Cardiac fibroblast (primary cell): Measurements from ENCODE around the gene SETD1B.

Experiments used
- DNase-seq, 2 donors: peaks; one replicate each; pipeline versions ENCODE4 v3.0.0 to v3.0.0-alpha.2; 2010; ENCODE audit warnings: low read depth in 2 of 2
- H3K4me3 ChIP-seq, 2 donors: replicated peaks in 1 of 2; 1 replicate in 1 of 2; 2 replicates in 1 of 2; pipeline ENCODE4 v1.5.1; 2011; ENCODE audit warnings: low read depth in 2 of 2, low read length in 2 of 2, mild to moderate bottlenecking in 2 of 2, moderate library complexity in 1 of 2
- TF ChIP-seq, protein P1 (sequence below): IDR thresholded peaks from one replicate; pipeline ENCODE4 v1.5.1; 2011; ENCODE audit warnings: low read depth, mild to moderate bottlenecking, low read length, inconsistent platforms

SETD1B gene

DNA sequence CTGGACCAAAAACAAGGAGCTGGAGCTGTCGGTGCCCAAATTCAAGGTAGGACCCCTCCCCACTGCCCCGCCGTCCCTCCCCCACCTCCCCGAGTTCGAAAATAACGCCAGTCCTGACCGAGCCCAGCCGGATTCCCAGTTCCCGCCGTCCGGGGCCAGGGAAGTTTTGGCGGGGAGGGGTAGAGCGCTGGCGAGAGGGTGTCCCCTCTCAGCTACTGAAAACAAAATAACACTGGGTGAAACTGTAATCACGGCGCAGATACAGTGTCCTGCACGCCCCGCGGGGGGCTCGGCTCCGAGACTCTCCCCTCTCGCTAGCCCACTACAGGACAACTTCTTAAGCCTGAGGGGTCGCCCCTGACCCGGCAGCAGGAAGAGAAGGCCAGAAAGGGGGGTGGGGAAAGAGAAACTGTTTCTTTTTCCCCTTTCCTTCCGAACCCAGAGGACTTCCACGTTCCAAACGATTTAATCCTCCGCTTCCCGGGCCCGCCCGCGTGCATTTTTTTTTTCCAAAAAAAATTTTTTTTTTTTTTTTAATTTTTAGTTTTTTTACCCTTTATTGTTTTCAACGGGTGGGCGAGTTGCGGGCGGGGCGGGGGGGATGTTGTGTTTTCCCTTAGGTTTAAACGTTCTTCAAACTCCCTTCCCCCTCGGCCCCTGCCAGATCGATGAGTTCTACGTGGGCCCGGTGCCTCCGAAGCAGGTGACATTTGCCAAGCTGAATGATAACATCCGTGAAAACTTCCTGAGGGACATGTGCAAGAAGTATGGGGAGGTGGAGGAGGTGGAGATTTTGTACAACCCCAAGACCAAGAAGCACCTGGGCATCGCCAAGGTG is 1.6 kb downstream of the SETD1B start:
- TF ChIP-seq, protein P1, sequence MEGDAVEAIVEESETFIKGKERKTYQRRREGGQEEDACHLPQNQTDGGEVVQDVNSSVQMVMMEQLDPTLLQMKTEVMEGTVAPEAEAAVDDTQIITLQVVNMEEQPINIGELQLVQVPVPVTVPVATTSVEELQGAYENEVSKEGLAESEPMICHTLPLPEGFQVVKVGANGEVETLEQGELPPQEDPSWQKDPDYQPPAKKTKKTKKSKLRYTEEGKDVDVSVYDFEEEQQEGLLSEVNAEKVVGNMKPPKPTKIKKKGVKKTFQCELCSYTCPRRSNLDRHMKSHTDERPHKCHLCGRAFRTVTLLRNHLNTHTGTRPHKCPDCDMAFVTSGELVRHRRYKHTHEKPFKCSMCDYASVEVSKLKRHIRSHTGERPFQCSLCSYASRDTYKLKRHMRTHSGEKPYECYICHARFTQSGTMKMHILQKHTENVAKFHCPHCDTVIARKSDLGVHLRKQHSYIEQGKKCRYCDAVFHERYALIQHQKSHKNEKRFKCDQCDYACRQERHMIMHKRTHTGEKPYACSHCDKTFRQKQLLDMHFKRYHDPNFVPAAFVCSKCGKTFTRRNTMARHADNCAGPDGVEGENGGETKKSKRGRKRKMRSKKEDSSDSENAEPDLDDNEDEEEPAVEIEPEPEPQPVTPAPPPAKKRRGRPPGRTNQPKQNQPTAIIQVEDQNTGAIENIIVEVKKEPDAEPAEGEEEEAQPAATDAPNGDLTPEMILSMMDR, result no peak
- DNase-seq, result peak; percentile 37 to 47
- peak overlapping the region; percentile 68 to 69 for H3K4me3 ChIP-seq

DNA sequence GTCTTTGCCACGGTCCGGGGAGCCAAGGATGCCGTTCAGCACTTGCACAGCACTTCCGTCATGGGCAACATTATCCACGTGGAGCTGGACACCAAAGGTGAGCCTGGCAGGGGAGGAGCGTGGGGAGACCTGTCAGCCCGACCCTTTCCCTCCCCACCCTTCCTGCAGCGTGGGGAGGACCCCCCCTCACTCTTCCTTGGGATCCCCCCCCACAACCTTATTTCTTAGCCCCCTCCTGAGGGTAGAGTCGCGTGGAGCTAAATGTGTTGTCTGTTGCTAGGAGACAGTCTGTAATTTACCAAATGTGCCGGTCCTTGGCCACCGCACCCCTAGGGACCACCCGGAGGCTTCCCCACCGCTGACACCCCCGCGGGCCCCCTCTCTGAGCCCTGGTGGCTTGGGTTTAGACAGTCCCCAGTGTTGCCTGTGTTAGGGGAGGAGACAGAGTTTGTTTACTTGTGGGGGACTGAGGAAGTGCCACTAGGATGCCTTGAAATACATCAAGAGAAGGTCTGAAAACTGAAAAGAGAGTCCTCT is 2.3 kb downstream of the SETD1B start:
- no peak for DNase-seq
- TF ChIP-seq, protein P1, result no peak
- H3K4me3 ChIP-seq, result peak overlapping the region; percentile 68 to 69

DNA sequence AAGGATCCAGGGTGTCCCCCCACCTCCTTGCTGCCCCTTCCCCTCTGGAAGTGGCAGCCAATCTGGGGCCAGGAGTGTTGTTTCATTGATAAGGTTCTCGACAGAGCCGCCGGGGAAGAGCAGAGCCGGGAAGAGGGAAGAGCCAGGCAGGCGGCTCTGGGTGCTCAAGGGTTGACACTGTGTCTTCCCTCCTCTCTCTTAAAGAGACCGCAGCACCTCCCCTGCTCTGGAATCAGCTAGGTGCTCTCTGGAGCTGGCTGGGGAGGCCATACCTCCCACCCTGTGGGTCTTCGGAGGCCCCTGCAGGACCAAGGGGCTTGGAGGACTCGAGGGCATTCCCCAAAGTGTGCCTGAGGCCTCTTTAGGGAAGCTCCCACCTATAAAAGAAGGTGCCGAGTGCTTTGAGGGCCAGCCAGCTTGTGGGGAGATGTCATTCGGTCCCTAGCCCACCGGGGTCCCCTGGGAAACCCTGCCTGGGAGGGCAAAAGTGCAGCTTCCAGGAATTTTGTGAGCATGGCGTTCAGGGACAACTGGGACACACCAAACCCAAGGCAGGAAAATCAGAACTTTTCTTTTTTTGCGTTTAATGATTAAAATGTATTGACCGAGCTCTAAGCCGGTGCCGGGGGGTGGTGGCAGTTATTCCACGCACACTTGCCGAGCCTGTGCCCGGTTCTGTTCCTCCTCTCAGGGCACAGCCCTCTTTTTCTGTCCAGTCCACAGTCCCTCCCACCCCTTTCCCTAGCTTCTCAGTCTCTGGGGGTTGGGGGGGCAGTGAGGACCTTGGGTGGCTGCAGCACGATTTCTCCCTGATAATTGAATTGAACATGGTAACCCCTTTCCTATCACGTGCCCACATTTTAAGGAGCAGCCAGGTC is 3.0 kb downstream of the SETD1B start:
- peak; percentile 36 for DNase-seq
- TF ChIP-seq, protein P1, result no peak
- H3K4me3 ChIP-seq, result peak overlapping the region; percentile 68 to 69

DNA sequence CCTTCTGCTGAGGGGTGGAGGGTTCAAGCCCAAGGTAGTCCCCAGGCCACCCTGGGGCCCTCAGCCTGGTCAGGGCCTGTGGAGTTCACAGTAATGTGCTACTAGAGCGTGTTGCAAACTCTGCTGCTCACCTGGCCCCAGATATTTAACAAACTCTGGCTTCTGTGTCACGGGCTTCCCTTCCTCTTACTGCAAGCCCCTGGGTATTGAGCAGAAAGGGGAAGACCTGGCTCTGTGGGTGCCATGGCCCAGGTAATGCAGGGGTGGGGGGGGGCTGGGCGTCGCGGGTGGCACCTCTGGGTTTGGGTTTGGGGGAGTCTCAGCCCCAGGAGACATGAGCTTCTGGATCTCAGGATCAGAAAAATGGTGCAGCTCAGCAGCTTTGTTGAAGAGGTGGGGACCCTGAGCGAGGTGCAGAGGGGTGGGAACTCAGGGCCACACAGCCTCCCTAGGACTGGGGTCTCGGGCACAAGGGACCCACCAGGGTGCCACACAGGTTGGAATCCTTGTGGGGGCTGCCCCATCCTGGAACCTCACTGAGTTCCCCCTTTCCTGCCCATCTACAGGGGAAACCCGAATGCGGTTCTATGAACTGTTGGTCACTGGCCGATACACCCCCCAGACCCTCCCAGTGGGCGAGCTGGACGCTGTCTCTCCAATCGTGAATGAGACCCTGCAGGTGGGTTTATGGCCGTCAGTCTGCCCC is 4.0 kb downstream of the SETD1B start:
- TF ChIP-seq, protein P1, result no peak
- H3K4me3 ChIP-seq, result no peak overlapping the region
- no peak for DNase-seq

DNA sequence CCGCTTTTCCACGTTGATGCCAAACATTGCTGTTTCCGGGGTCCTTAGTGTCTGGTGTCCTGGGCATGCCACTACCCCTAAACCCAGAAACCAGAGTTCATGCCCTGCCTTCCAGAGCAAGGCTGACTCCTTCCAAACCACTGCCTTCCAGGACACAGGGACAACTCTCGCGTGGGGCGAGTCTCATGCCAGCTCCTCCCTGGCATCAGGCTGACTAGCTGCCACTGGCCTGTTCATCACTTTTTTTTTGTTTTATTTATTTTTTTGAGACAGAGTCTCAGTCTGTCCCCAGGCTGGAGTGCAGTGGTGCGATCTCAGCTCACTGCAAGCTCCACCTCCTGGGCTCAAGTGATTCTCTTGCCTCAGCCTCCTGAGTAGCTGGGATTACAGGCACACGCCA is 4.8 kb downstream of the SETD1B start:
- TF ChIP-seq, protein P1, result no peak
- DNase-seq, result no peak
- no peak overlapping the region for H3K4me3 ChIP-seq

DNA sequence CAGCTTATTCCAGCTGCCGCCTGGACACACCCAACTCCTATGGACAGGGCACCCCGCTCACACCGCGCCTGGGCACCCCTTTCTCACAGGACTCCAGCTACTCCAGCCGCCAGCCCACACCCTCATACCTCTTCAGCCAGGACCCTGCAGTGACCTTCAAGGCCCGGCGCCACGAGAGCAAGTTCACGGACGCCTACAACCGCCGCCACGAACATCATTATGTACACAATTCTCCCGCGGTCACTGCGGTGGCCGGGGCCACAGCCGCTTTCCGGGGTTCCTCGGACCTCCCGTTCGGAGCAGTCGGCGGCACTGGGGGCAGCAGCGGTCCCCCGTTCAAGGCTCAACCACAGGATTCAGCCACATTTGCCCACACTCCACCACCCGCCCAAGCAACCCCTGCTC is 5.9 kb downstream of the SETD1B start:
- H3K4me3 ChIP-seq, result no peak overlapping the region
- DNase-seq, result no peak
- TF ChIP-seq, protein P1, result no peak
